HCT116 (cell line): ENCODE measurements around the gene CSNK1G2. TPM values are rescaled to one million over a fixed set of nuclear protein-coding genes. Genes with fewer than 3 reads are reported as not detected.

Experiments
- ATAC-seq: fragments of 200-7000 bp; cut with Tn5 transposase; 2 replicates; pipeline ENCODE4 v1.9.1; 2020; ENCODE audit warnings: mild to moderate bottlenecking, moderate library complexity
- BruUV-seq: library from RNA; stranded (reverse); fragments of 400-500 nt; replicated peaks from 2 replicates; lab custom pipeline; 2021; lab: Mats Ljungman, UMichigan
- CTCF ChIA-PET: fragments of 300-600 bp; sonication (Branson Sonifier 250); formaldehyde crosslinking; loops from one replicate; lab custom pipeline; 2021; ENCODE audit warnings: antibody characterized with exemption; lab: Charles Lee
- POLR2A ChIA-PET: fragments of 300-600, 350-600 bp; sonication (Branson Sonifier 250); formaldehyde crosslinking; loops from one replicate; lab custom pipeline; 2021; ENCODE audit warnings: antibody characterized with exemption; lab: Charles Lee
- RAD21 ChIA-PET, 2 experiments: fragments of 300-600 bp; sonication (Branson Sonifier 250); formaldehyde crosslinking; loops; one replicate each; lab custom pipeline; 2023; ENCODE audit warnings: low total read pairs in 2 of 2; ENCODE audit not compliant: uncharacterized antibody in 2 of 2, unreplicated experiment in 2 of 2, low non-redundant PET in 1 of 2; lab: Charles Lee
- DNase-seq: peaks from one replicate; pipeline ENCODE4 v3.0.0-alpha.2; 2010; ENCODE audit warnings: low read depth, low spot score
- H2AFZ ChIP-seq: fragments of 200-600 bp; shearing (Covaris generic), sonication (generic); 2 replicates; pipeline ENCODE4 v1.6.1; 2017; ENCODE audit warnings: low read depth, mixed run types, mixed read lengths, antibody characterized with exemption, low read length; ENCODE audit not compliant: poor library complexity, severe bottlenecking
- H3K27ac ChIP-seq: 2 replicates; pipeline ENCODE4 v1.5.1; 2012; ENCODE audit warnings: low read depth, low read length
- H3K27me3 ChIP-seq: fragments of 200-600 bp; sonication (generic); 2 replicates; pipeline ENCODE4 v1.6.1; 2016; ENCODE audit warnings: mixed run types, low read length, mixed read lengths; ENCODE audit not compliant: insufficient read depth
- H3K36me3 ChIP-seq, 2 experiments: fragments of 200-500 bp in 1 of 2; fragments of 200-600 bp in 1 of 2; sonication (Bioruptor generic) in 1 of 2; sonication (generic) in 1 of 2; 2 replicates each; pipeline versions ENCODE4 v1.5.1 to v1.6.1; 2014 to 2016; ENCODE audit warnings: low read length in 2 of 2, inconsistent platforms in 1 of 2, mixed read lengths in 1 of 2, mixed run types in 1 of 2; ENCODE audit not compliant: insufficient read depth in 2 of 2, control insufficient read depth in 1 of 2
- H3K4me1 ChIP-seq, 2 experiments: fragments of 200-600 bp in 1 of 2; sonication (generic) in 1 of 2; 2 replicates each; pipeline versions ENCODE4 v1.5.1 to v1.6.1; 2012 to 2017; ENCODE audit warnings: low read length in 2 of 2, inconsistent platforms in 1 of 2, mild to moderate bottlenecking in 1 of 2, mixed read lengths in 1 of 2, mixed run types in 1 of 2, moderate library complexity in 1 of 2; ENCODE audit not compliant: insufficient read depth in 2 of 2, control insufficient read depth in 1 of 2
- H3K4me2 ChIP-seq: fragments of 200-600 bp; sonication (generic); 2 replicates; pipeline ENCODE4 v1.6.1; 2017; ENCODE audit warnings: mixed run types, low read length, mixed read lengths
- H3K4me3 ChIP-seq, 2 experiments: fragments of 200-600 bp in 1 of 2; sonication (generic) in 1 of 2; replicated peaks in 1 of 2; 2 replicates each; pipeline ENCODE4 v1.5.1; 2011 to 2016; ENCODE audit warnings: low read length in 2 of 2, control low read depth in 1 of 2, low read depth in 1 of 2, mild to moderate bottlenecking in 1 of 2, mixed read lengths in 1 of 2, mixed run types in 1 of 2
- H3K79me2 ChIP-seq: fragments of 200-600 bp; sonication (generic); 2 replicates; pipeline ENCODE4 v1.6.1; 2017; ENCODE audit warnings: mild to moderate bottlenecking, mixed run types, low read length, moderate library complexity, mixed read lengths; ENCODE audit not compliant: insufficient read depth
- H3K9ac ChIP-seq: fragments of 200-600 bp; sonication (generic); 2 replicates; pipeline ENCODE4 v1.6.1; 2016; ENCODE audit warnings: low read length, mixed read lengths
- H3K9me2 ChIP-seq: fragments of 200-600 bp; sonication (generic), shearing (Covaris generic); 2 replicates; pipeline ENCODE4 v1.6.1; 2017; ENCODE audit warnings: mixed run types, mild to moderate bottlenecking, moderate library complexity; ENCODE audit not compliant: insufficient read depth
- H3K9me3 ChIP-seq, 2 experiments: fragments of 200-500 bp in 1 of 2; fragments of 200-600 bp in 1 of 2; sonication (Bioruptor generic) in 1 of 2; sonication (generic) in 1 of 2; 2 replicates each; pipeline ENCODE4 v1.6.1; 2014 to 2017; ENCODE audit warnings: low read length in 2 of 2, mixed read lengths in 2 of 2, inconsistent platforms in 1 of 2, low read depth in 1 of 2, mild to moderate bottlenecking in 1 of 2, mixed run types in 1 of 2, moderate library complexity in 1 of 2; ENCODE audit not compliant: control insufficient read depth in 1 of 2, insufficient read depth in 1 of 2
- H4K20me1 ChIP-seq: fragments of 200-600 bp; sonication (generic), shearing (Covaris generic); 2 replicates; pipeline ENCODE4 v1.6.1; 2017; ENCODE audit warnings: mixed run types, mild to moderate bottlenecking, moderate library complexity; ENCODE audit not compliant: insufficient read depth
- CBX3 ChIP-seq: IDR thresholded peaks from 2 replicates; pipeline ENCODE4 v1.6.1; 2012; ENCODE audit warnings: low read depth
- CTCF ChIP-seq, 3 experiments: fragments of 200-600 bp in 1 of 3; sonication (generic) in 1 of 3; IDR thresholded peaks in 2 of 3; conservative IDR thresholded peaks in 1 of 3; 2 replicates each; pipeline ENCODE4 v1.5.1; 2012 to 2017; ENCODE audit warnings: low read depth in 2 of 3, low read length in 2 of 3, antibody characterized with exemption in 1 of 3, borderline replicate concordance in 1 of 3, control low read depth in 1 of 3, mild to moderate bottlenecking in 1 of 3, mixed read lengths in 1 of 3, mixed run types in 1 of 3, moderate library complexity in 1 of 3; ENCODE audit not compliant: insufficient read depth in 1 of 3
- ELF1 ChIP-seq: IDR thresholded peaks from 2 replicates; pipeline ENCODE4 v1.6.1; 2012; ENCODE audit warnings: low read depth, borderline replicate concordance
- JUND ChIP-seq: IDR thresholded peaks from 2 replicates; pipeline ENCODE4 v1.6.1; 2012
- POLR2A ChIP-seq: IDR thresholded peaks from 2 replicates; pipeline ENCODE4 v1.7.0; 2011; ENCODE audit warnings: borderline replicate concordance; ENCODE audit not compliant: insufficient read depth, insufficient read length; ENCODE audit errors: extremely low read depth
- POLR2AphosphoS5 ChIP-seq: IDR thresholded peaks from 2 replicates; pipeline ENCODE4 v1.6.1; 2011; ENCODE audit warnings: mild to moderate bottlenecking, low read depth, low read length, moderate library complexity
- RAD21 ChIP-seq: IDR thresholded peaks from 2 replicates; pipeline ENCODE4 v1.6.1; 2012; ENCODE audit warnings: low read depth, mild to moderate bottlenecking
- SIN3A ChIP-seq: IDR thresholded peaks from 2 replicates; pipeline ENCODE4 v1.6.1; 2012; ENCODE audit warnings: low read depth
- SP1 ChIP-seq: IDR thresholded peaks from 2 replicates; pipeline ENCODE4 v1.6.1; 2012; ENCODE audit warnings: low read depth
- TCF7L2 ChIP-seq: IDR thresholded peaks from 2 replicates; pipeline ENCODE4 v1.7.0; 2011; ENCODE audit warnings: borderline replicate concordance, inconsistent platforms; ENCODE audit not compliant: insufficient read depth, insufficient read length; ENCODE audit errors: extremely low read depth
- YY1 ChIP-seq: IDR thresholded peaks from 2 replicates; pipeline ENCODE4 v1.6.1; 2011; ENCODE audit warnings: low read length, low read depth, moderate library complexity, mild to moderate bottlenecking; ENCODE audit not compliant: insufficient replicate concordance; ENCODE audit errors: extremely low read depth
- ZFX ChIP-seq: fragments of 450-650 bp; IDR thresholded peaks from 2 replicates; pipeline ENCODE4 v1.6.1; 2017
- ZNF274 ChIP-seq: fragments of 200-500 bp; sonication (Bioruptor generic); IDR thresholded peaks from 2 replicates; pipeline ENCODE4 v1.6.1; 2014; ENCODE audit warnings: mild to moderate bottlenecking, low read depth, low read length, inconsistent platforms
- intact Hi-C: fragments of 100-400 bp; cut with micrococcal nuclease; formaldehyde crosslinking; loops from 2 replicates; pipeline ENCODE4 v1.10.0; 2022
- total RNA-seq: library from RNA; stranded (reverse); gene quantifications from one replicate; pipeline ENCODE4 v1.2.1, GENCODE V29; 2021; ENCODE audit not compliant: unreplicated experiment
- TF ChIP-seq, protein P1 (sequence below): IDR thresholded peaks from 2 replicates; pipeline ENCODE4 v1.6.1; 2012
- TF ChIP-seq, protein P2 (sequence below): IDR thresholded peaks from 2 replicates; pipeline ENCODE4 v1.6.1; 2012

CSNK1G2 gene
- total RNA-seq, 1 experiment from 2014 or later: 97.9 TPM

DNA sequence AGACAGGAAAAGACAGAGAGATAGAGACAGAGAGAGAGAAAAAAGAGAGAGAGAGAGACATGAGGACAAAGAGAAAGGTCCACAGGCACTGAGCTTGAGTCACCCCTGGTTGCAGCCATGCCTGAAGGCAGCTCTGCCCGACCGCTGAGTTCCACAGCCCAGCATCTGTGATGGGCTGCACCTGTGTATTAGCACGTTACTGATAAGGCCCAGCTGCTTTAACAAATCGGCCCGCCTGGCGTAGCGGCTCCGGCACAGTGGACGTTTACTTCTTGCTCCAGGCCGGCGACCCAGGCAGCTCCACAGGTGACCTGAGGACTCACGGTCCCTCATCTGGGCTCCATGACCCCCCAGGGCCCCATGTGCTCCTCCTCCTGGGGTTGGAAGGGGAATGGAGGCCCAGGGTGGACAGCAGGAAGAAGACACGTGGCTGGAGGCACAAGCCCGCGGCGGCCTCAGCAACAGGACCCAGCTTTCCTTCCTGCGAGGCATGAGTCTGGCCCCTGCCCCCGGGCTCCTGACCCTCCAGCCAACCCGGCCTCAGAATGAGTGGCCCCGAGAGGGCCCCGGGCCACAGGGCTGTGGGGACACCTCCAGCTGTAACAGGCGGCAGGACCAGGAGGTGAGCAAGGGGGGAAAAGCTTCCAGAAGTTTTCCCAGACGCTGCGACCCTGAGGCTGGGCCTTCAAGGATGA, 3.9 kb upstream of the CSNK1G2 start:
- Histone ChIP-seq H3K79me2 (peaks cover 8% of the 10 kb centered on the region), H3K27ac (no peak overlapping the region), H3K9ac (no peak overlapping the region), H3K4me3 (no peak overlapping the region), H3K9me3 (peaks cover 0 to 8% of the 10 kb centered on the region in 2 experiments; a peak in 1 of 4 replicates), H3K36me3 (no peaks in the 10 kb centered on the region), H3K4me2 (no peak overlapping the region), H2AFZ (no peak overlapping the region), H4K20me1 (no peaks in the 10 kb centered on the region), H3K9me2 (no peaks in the 10 kb centered on the region), H3K27me3 (no peaks in the 10 kb centered on the region), H3K4me1 (peaks cover 9 to 20% of the 10 kb centered on the region in 2 experiments)
- ATAC-seq: no peak
- CTCF ChIA-PET: interaction anchor here (0.8 kb wide), 1 partner anchor 700 kb away, joined by 3 read pairs; no protein-coding TSS in a partner anchor
- BruUV-seq: no TSS peak
- intact Hi-C loops: loop anchor here (10.0 kb wide), 1 partner anchor 128 kb away; no protein-coding TSS in a partner anchor
- TF ChIP-seq SP1 (no peak), TCF7L2 (no peak), ZNF274 (no peak), SIN3A (no peak), RAD21 (no peak), YY1 (no peak)
- TF ChIP-seq, protein P1, sequence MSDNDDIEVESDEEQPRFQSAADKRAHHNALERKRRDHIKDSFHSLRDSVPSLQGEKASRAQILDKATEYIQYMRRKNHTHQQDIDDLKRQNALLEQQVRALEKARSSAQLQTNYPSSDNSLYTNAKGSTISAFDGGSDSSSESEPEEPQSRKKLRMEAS: no peak
- RAD21 ChIA-PET: no interaction called here
- POLR2A ChIA-PET: no interaction called here
- no peak for DNase-seq

DNA sequence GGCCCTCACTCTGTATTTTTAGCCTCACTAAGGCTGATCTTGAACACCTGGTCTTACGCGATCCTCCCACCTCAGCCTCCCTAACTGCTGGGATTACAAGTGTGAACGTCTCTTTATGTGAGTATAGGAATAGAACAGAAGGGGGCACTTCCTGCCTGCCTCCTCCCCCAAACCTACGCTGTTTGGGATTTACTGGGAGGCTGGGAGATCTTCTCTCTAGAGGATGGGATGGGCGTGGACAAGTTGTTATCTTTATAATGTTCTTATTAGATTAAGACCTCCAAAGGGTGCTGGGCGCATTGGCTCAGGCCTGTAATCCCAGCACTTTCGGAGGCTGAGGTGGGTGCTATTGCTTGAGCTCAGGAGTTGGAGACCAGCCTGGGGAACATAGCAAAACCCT, 2.9 kb upstream of the CSNK1G2 start:
- H4K20me1 ChIP-seq: no peaks in the 10 kb centered on the region
- RAD21 ChIA-PET: no interaction called here
- H3K9ac ChIP-seq: no peak overlapping the region
- peaks cover 13 to 30% of the 10 kb centered on the region in 2 experiments for H3K4me1 ChIP-seq
- no TSS peak for BruUV-seq
- CTCF ChIA-PET: interaction anchor here (0.7 kb wide), 1 partner anchor 24 kb away, joined by 4 read pairs; no protein-coding TSS in a partner anchor
- no peak overlapping the region for H3K4me2 ChIP-seq
- POLR2A ChIA-PET: no interaction called here
- no peaks in the 10 kb centered on the region for H3K27me3 ChIP-seq
- H3K36me3 ChIP-seq: no peaks in the 10 kb centered on the region
- no peak overlapping the region for H3K27ac ChIP-seq
- H3K9me3 ChIP-seq: peaks cover 0 to 8% of the 10 kb centered on the region in 2 experiments; a peak in 1 of 4 replicates
- DNase-seq (no peak), ATAC-seq (no peak)
- TF ChIP-seq ZFX: no peak
- TF ChIP-seq TCF7L2: no peak
- no peak for TF ChIP-seq JUND
- TF ChIP-seq CBX3: no peak
- TF ChIP-seq, protein P2, sequence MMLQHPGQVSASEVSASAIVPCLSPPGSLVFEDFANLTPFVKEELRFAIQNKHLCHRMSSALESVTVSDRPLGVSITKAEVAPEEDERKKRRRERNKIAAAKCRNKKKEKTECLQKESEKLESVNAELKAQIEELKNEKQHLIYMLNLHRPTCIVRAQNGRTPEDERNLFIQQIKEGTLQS: no peak
- TF ChIP-seq POLR2A: no peak
- no peak for TF ChIP-seq CTCF (IDR thresholded peaks at IDR 0.05 in 2 of 3, conservative IDR thresholded peaks at IDR 0.05 in 1 of 3; ENCODE audit: borderline replicate concordance in 1 of 3, insufficient read depth in 1 of 3, low read depth in 2 of 3, low read length in 2 of 3)
- no peak for TF ChIP-seq ELF1
- TF ChIP-seq POLR2AphosphoS5: no peak
- peaks cover 18% of the 10 kb centered on the region for H3K79me2 ChIP-seq
- intact Hi-C loops: loop anchor here (10.0 kb wide), 1 partner anchor 127 kb away; no protein-coding TSS in a partner anchor
- no peaks in the 10 kb centered on the region for H3K9me2 ChIP-seq
- H3K4me3 ChIP-seq: no peak overlapping the region
- H2AFZ ChIP-seq: no peak overlapping the region
